Measurements from ENCODE around the gene CCDC117.
"Not testable (repeated sequence)": the region's sequence is repeated elsewhere in the genome, so short reads cannot be mapped to it uniquely, and the experiment has no call there.

Gene CCDC117

GRCh38 chr22:28802595-28803123 is 30.2 kb downstream of the CCDC117 start:
- TF ChIP-seq CTCF (IDR thresholded peaks at IDR 0.05; ENCODE audit: low read depth, low read length, missing control alignments): no peak
- DNase-seq (ENCODE audit: extremely low read depth, low read depth): no peak
- no peak overlapping the region for H3K4me3 ChIP-seq (replicated peaks; ENCODE audit: low read depth, low read length)

DNA sequence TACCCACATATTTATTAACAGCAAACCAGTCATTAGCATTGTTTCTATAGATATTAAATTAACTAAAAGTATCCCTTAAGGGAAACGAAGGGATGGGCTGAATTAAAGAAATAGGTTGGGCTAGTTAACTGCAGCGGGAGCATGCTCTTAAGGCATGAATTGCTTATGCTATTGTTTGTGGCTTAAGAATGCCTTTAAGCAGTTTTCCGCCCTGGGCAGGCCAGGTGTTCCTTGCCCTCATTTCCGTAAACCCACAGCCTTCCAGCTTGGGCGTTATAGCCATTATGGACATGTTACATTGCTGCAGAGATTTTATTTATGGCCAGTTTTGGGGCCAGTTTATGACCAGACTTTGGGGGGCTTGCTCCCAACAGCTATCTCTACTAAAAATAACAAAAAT is 32.9 kb downstream of the CCDC117 start:
- not testable (repeated sequence) for H3K4me3 ChIP-seq (replicated peaks; ENCODE audit: low read depth, low read length); DNase-seq (ENCODE audit: extremely low read depth, low read depth)

DNA sequence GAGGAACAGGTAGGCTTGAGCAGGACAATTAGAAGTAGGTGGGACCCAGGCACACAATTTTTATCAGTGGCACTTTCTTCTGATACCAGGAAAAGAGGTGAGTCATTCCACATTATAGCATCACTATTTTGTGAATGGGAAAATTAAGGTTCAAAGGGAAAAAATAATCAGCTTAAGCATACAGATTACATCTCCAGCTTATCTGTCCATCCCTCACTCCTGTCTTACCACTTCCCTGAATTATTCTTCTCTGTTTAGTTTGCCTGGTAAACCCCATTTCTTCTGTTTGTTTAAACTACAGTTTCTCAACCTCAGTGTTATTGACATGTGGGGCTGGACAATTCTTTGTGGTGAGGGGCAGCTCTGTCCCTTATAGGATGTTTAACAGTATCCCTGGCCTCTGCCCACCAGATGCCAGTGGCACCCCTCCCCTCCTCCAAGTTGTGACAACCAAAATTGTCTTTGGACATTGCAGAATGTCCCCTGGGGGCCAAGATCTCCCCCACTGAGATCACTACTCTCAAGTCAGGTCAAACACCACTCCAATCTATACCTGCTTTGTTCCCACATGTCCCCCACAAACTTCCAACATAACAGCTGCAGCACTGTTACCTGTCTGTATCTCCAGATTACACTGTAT is 36.3 kb downstream of the CCDC117 start:
- H3K4me3 ChIP-seq (replicated peaks; ENCODE audit: low read depth, low read length): no peak overlapping the region
- no peak for DNase-seq (ENCODE audit: extremely low read depth, low read depth)
- no peak for TF ChIP-seq CTCF (IDR thresholded peaks at IDR 0.05; ENCODE audit: low read depth, low read length, missing control alignments)

- no peak for TF ChIP-seq CTCF (IDR thresholded peaks at IDR 0.05; ENCODE audit: low read depth, low read length, missing control alignments)
- no peak for DNase-seq (ENCODE audit: extremely low read depth, low read depth)
- H3K4me3 ChIP-seq (replicated peaks; ENCODE audit: low read depth, low read length): no peak overlapping the region
These were observed 38.5 kb downstream of the CCDC117 start for GRCh38 chr22:28810821-28811491.

GRCh38 chr22:28812516-28812915 is 40.0 kb downstream of the CCDC117 start:
- no peak for DNase-seq (ENCODE audit: extremely low read depth, low read depth)
- no peak for TF ChIP-seq CTCF (IDR thresholded peaks at IDR 0.05; ENCODE audit: low read depth, low read length, missing control alignments)
- no peak overlapping the region for H3K4me3 ChIP-seq (replicated peaks; ENCODE audit: low read depth, low read length)

DNA sequence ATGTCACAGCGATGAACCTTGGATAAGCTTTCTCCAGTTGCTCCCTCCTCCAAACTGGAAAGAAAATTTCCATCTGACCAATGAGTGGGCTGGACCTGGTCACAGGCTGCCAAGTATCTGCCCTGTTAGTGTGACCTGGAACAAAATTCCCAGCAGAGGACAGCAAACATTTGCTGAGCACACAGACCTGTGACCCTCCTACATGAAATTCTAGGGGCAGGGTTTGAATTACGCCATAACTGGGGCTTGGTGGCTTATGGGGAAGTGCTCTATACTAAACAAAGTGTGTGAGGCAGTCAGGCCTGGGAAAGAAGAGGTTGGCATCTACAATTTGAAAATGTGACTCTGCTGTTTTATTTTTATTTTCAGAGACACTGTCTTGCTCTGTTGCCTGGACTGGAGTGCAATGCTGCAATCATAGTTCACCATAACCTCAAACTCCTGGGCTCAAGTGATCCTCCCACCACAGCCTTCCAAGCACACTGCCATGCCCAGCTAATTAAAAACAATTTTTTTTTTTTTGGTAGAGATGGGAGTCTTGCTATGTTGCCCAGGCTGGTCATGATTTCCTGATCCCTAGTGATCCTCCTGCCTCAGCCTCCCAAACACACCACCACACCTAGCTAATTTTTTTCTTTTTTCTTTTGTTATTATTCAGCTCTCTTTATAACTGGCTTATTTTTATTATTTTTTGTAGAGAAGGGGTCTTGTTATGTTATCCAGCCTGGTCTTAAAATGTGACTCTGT is 41.5 kb downstream of the CCDC117 start:
- no peak for TF ChIP-seq CTCF (IDR thresholded peaks at IDR 0.05; ENCODE audit: low read depth, low read length, missing control alignments)
- DNase-seq (ENCODE audit: extremely low read depth, low read depth): no peak
- no peak overlapping the region for H3K4me3 ChIP-seq (replicated peaks; ENCODE audit: low read depth, low read length)

GRCh38 chr22:28815111-28815510 is 42.6 kb downstream of the CCDC117 start:
- no peak for DNase-seq (ENCODE audit: extremely low read depth, low read depth)
- TF ChIP-seq CTCF (IDR thresholded peaks at IDR 0.05; ENCODE audit: low read depth, low read length, missing control alignments): no peak

More at GRCh38 chr22:28815111-28815510, 42.6 kb downstream of the CCDC117 start:
- H3K4me3 ChIP-seq (replicated peaks; ENCODE audit: low read depth, low read length): no peak overlapping the region
